ENCODE results near the gene KHDC1L. TPM values are rescaled to one million over a fixed set of nuclear protein-coding genes. Genes with fewer than 3 reads are reported as not detected.
"Not testable (repeated sequence)": the region's sequence is repeated elsewhere in the genome, so short reads cannot be mapped to it uniquely, and the experiment has no call there.

KHDC1L gene
- 1.1 TPM in 1 of 2 replicates, not detected in the other for total RNA-seq (2021)
- Bru-seq, nascent RNA, result percentile 38 among the genes with signal in this experiment
- percentile 27 among the genes with signal in this experiment for BruChase-seq, experiment 1, labeled RNA remaining after a 2-hour chase
- BruChase-seq, experiment 2, labeled RNA remaining after a 6-hour chase, result not detected
- long read RNA-seq, result 0 reads

GRCh38 chr6:73225396-73225795 lies at the start of gene KHDC1L:
TSS of gene KHDC1L (minus strand) at chr6:73225496. CDS start at chr6:73225408, 88 bp downstream.
- BruUV-seq (replicated peaks), result no TSS peak
- Histone ChIP-seq H3K9me3 (ENCODE audit: insufficient read depth, low read depth) (no peaks in the 10 kb centered on the region), H3K27me3 (ENCODE audit: insufficient read depth, low read depth) (no peaks in the 10 kb centered on the region), H4K20me1 (ENCODE audit: insufficient read depth) (no peaks in the 10 kb centered on the region), H3K4me3 (no peak within 1 kb of the TSS), H3K4me2 (no peak within 1 kb of the TSS), H3K79me2 (ENCODE audit: low read depth) (no peaks in the 10 kb centered on the region), H3K27ac (no peak within 1 kb of the TSS), H2AFZ (no peak within 1 kb of the TSS), H3F3A (ENCODE audit: insufficient read depth, low read depth) (no peaks in the 10 kb centered on the region), H3K9me2 (ENCODE audit: insufficient read depth) (no peaks in the 10 kb centered on the region), H3K4me1 (replicated peaks; ENCODE audit: insufficient read depth) (no peaks in the 10 kb centered on the region), H3K36me3 (ENCODE audit: low read depth) (no peaks in the 10 kb centered on the region)
- ChIA-PET POLR2A (ENCODE audit: unreplicated experiment) (no interaction called here), CTCF (no interaction called here)
- TF ChIP-seq CTCF (conservative IDR thresholded peaks at IDR 0.05), result no peak
- no peak for TF ChIP-seq EZH2 (IDR thresholded peaks at IDR 0.05; ENCODE audit: low read depth)
- intact Hi-C loops (cut with micrococcal nuclease; ENCODE audit: unreplicated experiment), result no loop called here
- DNase-seq, result no peak

- intact Hi-C loops (cut with micrococcal nuclease; ENCODE audit: unreplicated experiment); H3K27me3 ChIP-seq (ENCODE audit: insufficient read depth, low read depth); H3K9me3 ChIP-seq (ENCODE audit: insufficient read depth, low read depth); DNase-seq; H3K4me1 ChIP-seq (replicated peaks; ENCODE audit: insufficient read depth); H3K27ac ChIP-seq; BruUV-seq (replicated peaks); H3K4me3 ChIP-seq; H3F3A ChIP-seq (ENCODE audit: insufficient read depth, low read depth); CTCF ChIA-PET; H3K9me2 ChIP-seq (ENCODE audit: insufficient read depth); H3K79me2 ChIP-seq (ENCODE audit: low read depth); H3K36me3 ChIP-seq (ENCODE audit: low read depth); H2AFZ ChIP-seq; H4K20me1 ChIP-seq (ENCODE audit: insufficient read depth); H3K4me2 ChIP-seq; POLR2A ChIA-PET (ENCODE audit: unreplicated experiment): not testable (repeated sequence)
Observed at GRCh38 chr6:73269296-73269695, 44.0 kb upstream of the KHDC1L start.

GRCh38 chr6:73268896-73269295 lies 43.6 kb upstream of the KHDC1L start:
- H3K36me3 ChIP-seq (ENCODE audit: low read depth); DNase-seq; H3K4me2 ChIP-seq; CTCF ChIA-PET; H3K9me2 ChIP-seq (ENCODE audit: insufficient read depth); H3K27ac ChIP-seq; H3K9me3 ChIP-seq (ENCODE audit: insufficient read depth, low read depth); H3K27me3 ChIP-seq (ENCODE audit: insufficient read depth, low read depth); H2AFZ ChIP-seq; POLR2A ChIA-PET (ENCODE audit: unreplicated experiment); H3K4me3 ChIP-seq; H3K79me2 ChIP-seq (ENCODE audit: low read depth); BruUV-seq (replicated peaks); H3K4me1 ChIP-seq (replicated peaks; ENCODE audit: insufficient read depth); H3F3A ChIP-seq (ENCODE audit: insufficient read depth, low read depth); H4K20me1 ChIP-seq (ENCODE audit: insufficient read depth); intact Hi-C loops (cut with micrococcal nuclease; ENCODE audit: unreplicated experiment): not testable (repeated sequence)

GRCh38 chr6:73264446-73264845 lies 39.1 kb upstream of the KHDC1L start:
- Histone ChIP-seq H3K9me3 (ENCODE audit: insufficient read depth, low read depth) (no peaks in the 10 kb centered on the region), H3K4me3 (no peak overlapping the region), H3K4me2 (no peak overlapping the region), H4K20me1 (ENCODE audit: insufficient read depth) (no peaks in the 10 kb centered on the region), H2AFZ (no peak overlapping the region), H3K4me1 (replicated peaks; ENCODE audit: insufficient read depth) (peaks cover 6% of the 10 kb centered on the region; the same call in 1 of the 2 replicates), H3K9me2 (ENCODE audit: insufficient read depth) (no peaks in the 10 kb centered on the region), H3K79me2 (ENCODE audit: low read depth) (no peaks in the 10 kb centered on the region), H3K36me3 (ENCODE audit: low read depth) (no peaks in the 10 kb centered on the region), H3K27ac (no peak overlapping the region), H3F3A (ENCODE audit: insufficient read depth, low read depth) (no peaks in the 10 kb centered on the region; the same call in 1 of the 2 replicates), H3K27me3 (ENCODE audit: insufficient read depth, low read depth) (no peaks in the 10 kb centered on the region)
- TF ChIP-seq EZH2 (IDR thresholded peaks at IDR 0.05; ENCODE audit: low read depth), result no peak
- no peak for TF ChIP-seq CTCF (conservative IDR thresholded peaks at IDR 0.05)
- POLR2A ChIA-PET (ENCODE audit: unreplicated experiment), result no interaction called here
- BruUV-seq (replicated peaks), result no TSS peak
- intact Hi-C loops (cut with micrococcal nuclease; ENCODE audit: unreplicated experiment), result no loop called here
- CTCF ChIA-PET, result no interaction called here
- peak; percentile 35 to 43 for DNase-seq

Measured in PC-9 (cell line).